IMR-90 (cell line): ENCODE measurements around the gene CAMKMT. TPM values are rescaled to one million over a fixed set of nuclear protein-coding genes. Genes with fewer than 3 reads are reported as not detected.
A peak's percentile ranks its signal among the peaks of the same experiment; 100 is the strongest.

ENCODE experiments used
- ATAC-seq: fragments of 200-7000 bp; cut with Tn5 transposase; 2 replicates; pipeline ENCODE4 v1.9.1; 2020; ENCODE audit warnings: low read depth, mild to moderate bottlenecking, moderate library complexity
- BruUV-seq: library from RNA; stranded (reverse); fragments of 400-500 nt; replicated peaks from 2 replicates; lab custom pipeline; 2021; lab: Mats Ljungman, UMichigan
- CTCF ChIA-PET: fragments of 300-600 bp; formaldehyde crosslinking; extraction: SDS; loops from one replicate; lab custom pipeline; 2021; ENCODE audit warnings: antibody characterized with exemption; lab: Yijun Ruan, JAX
- POLR2A ChIA-PET: fragments of 300-600 bp; sonication (Branson Sonifier 250); formaldehyde crosslinking; loops from one replicate; lab custom pipeline; 2022; ENCODE audit warnings: antibody characterized with exemption; ENCODE audit not compliant: unreplicated experiment; lab: Charles Lee
- DNase-seq: peaks from one replicate; pipeline ENCODE4 v3.0.0; 2013
- H2AFZ ChIP-seq: replicated peaks from 2 replicates; pipeline ENCODE3; 2013; ENCODE audit warnings: low read length, mild to moderate bottlenecking; ENCODE audit not compliant: poor library complexity
- H2AK5ac ChIP-seq: 2 replicates; pipeline ENCODE4 v1.6.1; 2013; ENCODE audit warnings: low read depth, low read length, inconsistent platforms
- H2AK9ac ChIP-seq: replicated peaks from 2 replicates; pipeline ENCODE3; 2013; ENCODE audit warnings: mild to moderate bottlenecking, low read depth, low read length, moderate library complexity; ENCODE audit not compliant: poor library complexity
- H2BK120ac ChIP-seq: 2 replicates; pipeline ENCODE4 v1.6.1; 2013; ENCODE audit warnings: low read depth, low read length, inconsistent platforms
- H2BK15ac ChIP-seq: 3 replicates; pipeline ENCODE4 v1.6.1; 2013; ENCODE audit warnings: low read depth, low read length, inconsistent platforms
- H2BK20ac ChIP-seq: 2 replicates; pipeline ENCODE4 v1.6.1; 2013; ENCODE audit warnings: low read depth, mild to moderate bottlenecking, inconsistent platforms, low read length, moderate library complexity
- H2BK5ac ChIP-seq: 2 replicates; pipeline ENCODE4 v1.6.1; 2013; ENCODE audit warnings: mild to moderate bottlenecking, low read depth, low read length, inconsistent platforms; ENCODE audit not compliant: poor library complexity, severe bottlenecking
- H3K14ac ChIP-seq: replicated peaks from 2 replicates; pipeline ENCODE4 v1.6.1; 2013; ENCODE audit warnings: low read depth, low read length, inconsistent platforms
- H3K18ac ChIP-seq: 2 replicates; pipeline ENCODE4 v1.6.1; 2013; ENCODE audit warnings: low read depth, low read length, control low read depth
- H3K23ac ChIP-seq: 2 replicates; pipeline ENCODE4 v1.6.1; 2013; ENCODE audit warnings: low read depth, low read length, inconsistent platforms
- H3K27ac ChIP-seq: 2 replicates; pipeline ENCODE4 v1.5.1; 2013; ENCODE audit warnings: mild to moderate bottlenecking, control low read depth, low read length; ENCODE audit not compliant: insufficient read depth
- H3K27me3 ChIP-seq: 2 replicates; pipeline ENCODE4 v1.6.1; 2013; ENCODE audit warnings: low read length; ENCODE audit not compliant: control insufficient read depth, insufficient read depth
- H3K36me3 ChIP-seq: 2 replicates; pipeline ENCODE4 v1.6.1; 2013; ENCODE audit warnings: low read length, mixed read lengths; ENCODE audit not compliant: control insufficient read depth, insufficient read depth
- H3K4ac ChIP-seq: 2 replicates; pipeline ENCODE4 v1.6.1; 2013; ENCODE audit warnings: low read depth, low read length, inconsistent platforms
- H3K4me1 ChIP-seq: 2 replicates; pipeline ENCODE4 v1.6.1; 2013; ENCODE audit warnings: low read length, mixed read lengths; ENCODE audit not compliant: control insufficient read depth, insufficient read depth
- H3K4me2 ChIP-seq: 2 replicates; pipeline ENCODE4 v1.6.1; 2013; ENCODE audit warnings: low read depth, mild to moderate bottlenecking, control low read depth, low read length, moderate library complexity
- H3K4me3 ChIP-seq: 2 replicates; pipeline ENCODE4 v1.5.1; 2013; ENCODE audit warnings: low read depth, mild to moderate bottlenecking, control low read depth, low read length, moderate library complexity; ENCODE audit not compliant: insufficient read depth
- H3K56ac ChIP-seq: 2 replicates; pipeline ENCODE4 v1.6.1; 2013; ENCODE audit warnings: low read length, inconsistent platforms; ENCODE audit not compliant: insufficient read depth; ENCODE audit errors: extremely low read depth
- H3K79me1 ChIP-seq, 2 experiments: 2 replicates each; pipeline ENCODE4 v1.6.1; 2013; ENCODE audit warnings: low read length in 2 of 2, inconsistent platforms in 1 of 2, low read depth in 1 of 2
- H3K9ac ChIP-seq: 2 replicates; pipeline ENCODE4 v1.6.1; 2013; ENCODE audit warnings: low read depth, low read length, control low read depth
- H3K9me1 ChIP-seq: 2 replicates; pipeline ENCODE4 v1.6.1; 2013; ENCODE audit warnings: low read length, inconsistent platforms; ENCODE audit not compliant: insufficient read depth
- H3K9me3 ChIP-seq: 2 replicates; pipeline ENCODE4 v1.6.1; 2013; ENCODE audit warnings: low read length; ENCODE audit not compliant: control insufficient read depth, insufficient read depth
- H4K20me1 ChIP-seq: 2 replicates; pipeline ENCODE4 v1.6.1; 2013; ENCODE audit warnings: low read length, inconsistent platforms; ENCODE audit not compliant: insufficient read depth
- H4K5ac ChIP-seq: 2 replicates; pipeline ENCODE4 v1.6.1; 2013; ENCODE audit warnings: mild to moderate bottlenecking, low read depth, low read length, control low read depth
- H4K8ac ChIP-seq, 2 experiments: 2 replicates each; pipeline ENCODE4 v1.6.1; 2013; ENCODE audit warnings: low read depth in 2 of 2, low read length in 2 of 2, control low read depth in 1 of 2, inconsistent platforms in 1 of 2
- H4K91ac ChIP-seq: 2 replicates; pipeline ENCODE4 v1.6.1; 2013; ENCODE audit warnings: low read depth, low read length, inconsistent platforms; ENCODE audit not compliant: insufficient read depth
- BHLHE40 ChIP-seq: fragments of 150-350 bp; IDR thresholded peaks from 2 replicates; pipeline ENCODE4 v1.6.1; 2016; ENCODE audit warnings: mild to moderate bottlenecking, low read depth, low read length
- CEBPB ChIP-seq: IDR thresholded peaks from 2 replicates; pipeline ENCODE4 v1.6.1; 2012; ENCODE audit warnings: low read depth, low read length, improper control_type of control experiment
- CHD1 ChIP-seq: IDR thresholded peaks from 2 replicates; pipeline ENCODE4 v1.6.1; 2012; ENCODE audit warnings: low read depth, low read length, improper control_type of control experiment
- ELK1 ChIP-seq: fragments of 150-350 bp; IDR thresholded peaks from 2 replicates; pipeline ENCODE4 v1.6.1; 2016; ENCODE audit warnings: low read depth, mild to moderate bottlenecking, low read length, moderate library complexity, borderline replicate concordance
- FOS ChIP-seq: fragments of 150-350 bp; IDR thresholded peaks from 2 replicates; pipeline ENCODE4 v1.6.1; 2016; ENCODE audit warnings: low read depth, low read length
- MAFK ChIP-seq: IDR thresholded peaks from 2 replicates; pipeline ENCODE4 v1.6.1; 2012; ENCODE audit warnings: low read depth, low read length, improper control_type of control experiment
- MAZ ChIP-seq: IDR thresholded peaks from 2 replicates; pipeline ENCODE4 v1.6.1; 2012; ENCODE audit warnings: low read depth, mild to moderate bottlenecking, low read length, improper control_type of control experiment, moderate library complexity, borderline replicate concordance
- MXI1 ChIP-seq: IDR thresholded peaks from 2 replicates; pipeline ENCODE4 v1.6.1; 2012; ENCODE audit warnings: low read depth, mild to moderate bottlenecking, low read length, moderate library complexity, borderline replicate concordance
- NFE2L2 ChIP-seq: fragments of 150-350 bp; IDR thresholded peaks from 2 replicates; pipeline ENCODE4 v1.6.1; 2016; ENCODE audit warnings: low read depth, mild to moderate bottlenecking, low read length
- POLR2A ChIP-seq: IDR thresholded peaks from 2 replicates; pipeline ENCODE4 v1.6.1; 2012; ENCODE audit warnings: mild to moderate bottlenecking, low read depth, low read length
- RAD21 ChIP-seq: IDR thresholded peaks from 2 replicates; pipeline ENCODE4 v1.6.1; 2012; ENCODE audit warnings: low read length, improper control_type of control experiment
- RCOR1 ChIP-seq: IDR thresholded peaks from 2 replicates; pipeline ENCODE4 v1.6.1; 2012; ENCODE audit warnings: mild to moderate bottlenecking, low read length, improper control_type of control experiment; ENCODE audit not compliant: insufficient replicate concordance
- RFX5 ChIP-seq: IDR thresholded peaks from 2 replicates; pipeline ENCODE4 v1.8.0; 2012; ENCODE audit warnings: low read depth, mild to moderate bottlenecking, low read length, moderate library complexity
- SMC3 ChIP-seq: fragments of 150-350 bp; IDR thresholded peaks from 2 replicates; pipeline ENCODE4 v1.6.1; 2016; ENCODE audit warnings: low read depth, mild to moderate bottlenecking, antibody characterized with exemption, low read length, moderate library complexity
- USF2 ChIP-seq: fragments of 150-350 bp; IDR thresholded peaks from 2 replicates; pipeline ENCODE4 v1.6.1; 2017; ENCODE audit warnings: mild to moderate bottlenecking, antibody characterized with exemption, low read length, low read depth
- WGBS, 2 experiments: methylation state at CpG; one replicate each; pipeline versions ENCODE4 v1.1.5 to v1.1.7; 2013; ENCODE audit warnings: missing lambda C conversion rate in 2 of 2; ENCODE audit not compliant: insufficient read length in 1 of 2; ENCODE audit errors: extremely low coverage in 2 of 2; 5-methylcytosine and 5-hydroxymethylcytosine counted together
- dilution Hi-C: fragments of 300-500 bp; cut with HindIII; formaldehyde crosslinking; loops from one replicate; pipeline ENCODE4 v1.14.3; 2018; ENCODE audit warnings: low sequenced_read_pairs; ENCODE audit not compliant: unreplicated experiment
- in situ Hi-C: fragments of 300-500 bp; cut with MboI; formaldehyde crosslinking; loops from 3 replicates; pipeline ENCODE4 v1.14.3; 2019; ENCODE audit warnings: low sequenced_read_pairs, inconsistent platforms, mixed read lengths
- intact Hi-C: fragments of 100-400 bp; cut with micrococcal nuclease; formaldehyde crosslinking; loops from 2 replicates; pipeline ENCODE4 v1.10.0; 2022
- polyA plus RNA-seq, 3 experiments: library from polyadenylated mRNA; depleted of rRNA; stranded (reverse); fragments of >200 nt; gene quantifications; 2 replicates each; pipeline ENCODE4 v1.2.3, GENCODE V29; 2012; ENCODE audit warnings: low replicate concordance in 1 of 3
- total RNA-seq: library from RNA; depleted of rRNA; stranded (reverse); fragments of >200 nt; gene quantifications from 2 replicates; pipeline ENCODE4 v1.2.3, GENCODE V29; 2012
- TF ChIP-seq, protein P1 (sequence below): conservative IDR thresholded peaks from 2 replicates; pipeline ENCODE4 v1.5.1; 2012; ENCODE audit warnings: mild to moderate bottlenecking, low read depth, low read length, improper control_type of control experiment

CAMKMT gene
- total and polyA plus RNA-seq, 2 of the 4 experiments (the other 2 are of a cell fraction): 4.4 to 6.8 TPM

DNA sequence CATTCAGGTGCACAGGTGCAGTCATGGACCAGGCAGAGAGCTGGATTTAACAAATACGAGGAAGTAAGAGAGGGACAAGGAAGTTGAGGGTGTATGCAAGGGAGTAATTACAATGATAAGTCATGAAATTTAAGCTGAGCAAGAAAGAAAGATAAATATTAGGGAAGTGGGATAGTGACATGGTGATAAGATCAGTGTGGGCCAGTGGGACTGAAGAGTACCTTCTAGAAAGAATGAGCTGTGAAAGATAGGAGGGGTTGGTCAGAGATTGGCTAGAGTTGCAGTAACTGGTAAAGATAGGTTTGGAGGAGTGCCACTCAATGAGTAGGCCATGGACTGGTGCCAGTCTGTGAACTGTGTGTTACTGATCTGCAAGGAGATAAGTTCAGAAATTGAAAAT lies 378.9 kb downstream of the CAMKMT start:
- Histone ChIP-seq H4K8ac (no peak overlapping the region), H2AK5ac (no peak overlapping the region), H3K18ac (no peak overlapping the region), H3K23ac (no peak overlapping the region), H3K4ac (no peak overlapping the region), H3K4me2 (no peak overlapping the region), H2BK20ac (no peak overlapping the region), H3K56ac (no peak overlapping the region), H4K20me1 (no peaks in the 10 kb centered on the region), H3K9ac (no peak overlapping the region), H2BK5ac (no peak overlapping the region), H2BK15ac (no peak overlapping the region), H3K79me1 (no peaks in the 10 kb centered on the region), H3K9me1 (no peaks in the 10 kb centered on the region), H3K14ac (no peak overlapping the region), H3K36me3 (no peaks in the 10 kb centered on the region), H3K4me3 (no peak overlapping the region), H4K91ac (no peak overlapping the region), H3K9me3 (0 out of 2 replicates have a peak, but pooled peaks cover 2% of the 10 kb centered on the region), H3K27ac (no peak overlapping the region), H2AFZ (no peak overlapping the region), H3K27me3 (peaks cover 2% of the 10 kb centered on the region; the same call in 1 of the 2 replicates), H2BK120ac (no peak overlapping the region), H3K4me1 (no peaks in the 10 kb centered on the region), H4K5ac (no peak overlapping the region), H2AK9ac (no peak overlapping the region)
- intact Hi-C loops: no loop called here
- in situ Hi-C loops: no loop called here
- 20% methylated on average over 1 of the region's 1 CpG; no CpG with 5 or more reads in 1 of the 2 experiments for WGBS, 2 experiments
- TF ChIP-seq MAZ (no peak), MAFK (no peak), MXI1 (no peak), CHD1 (no peak), USF2 (no peak), NFE2L2 (no peak), SMC3 (no peak), RFX5 (no peak), FOS (no peak), RCOR1 (no peak), RAD21 (no peak), POLR2A (no peak), BHLHE40 (no peak), ELK1 (no peak), CEBPB (no peak)
- TF ChIP-seq, protein P1, sequence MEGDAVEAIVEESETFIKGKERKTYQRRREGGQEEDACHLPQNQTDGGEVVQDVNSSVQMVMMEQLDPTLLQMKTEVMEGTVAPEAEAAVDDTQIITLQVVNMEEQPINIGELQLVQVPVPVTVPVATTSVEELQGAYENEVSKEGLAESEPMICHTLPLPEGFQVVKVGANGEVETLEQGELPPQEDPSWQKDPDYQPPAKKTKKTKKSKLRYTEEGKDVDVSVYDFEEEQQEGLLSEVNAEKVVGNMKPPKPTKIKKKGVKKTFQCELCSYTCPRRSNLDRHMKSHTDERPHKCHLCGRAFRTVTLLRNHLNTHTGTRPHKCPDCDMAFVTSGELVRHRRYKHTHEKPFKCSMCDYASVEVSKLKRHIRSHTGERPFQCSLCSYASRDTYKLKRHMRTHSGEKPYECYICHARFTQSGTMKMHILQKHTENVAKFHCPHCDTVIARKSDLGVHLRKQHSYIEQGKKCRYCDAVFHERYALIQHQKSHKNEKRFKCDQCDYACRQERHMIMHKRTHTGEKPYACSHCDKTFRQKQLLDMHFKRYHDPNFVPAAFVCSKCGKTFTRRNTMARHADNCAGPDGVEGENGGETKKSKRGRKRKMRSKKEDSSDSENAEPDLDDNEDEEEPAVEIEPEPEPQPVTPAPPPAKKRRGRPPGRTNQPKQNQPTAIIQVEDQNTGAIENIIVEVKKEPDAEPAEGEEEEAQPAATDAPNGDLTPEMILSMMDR: no peak
- DNase-seq (peak; percentile 12), ATAC-seq (peak; percentile 29; the same call in 1 of the 2 replicates)
- ChIA-PET POLR2A (no interaction called here), CTCF (no interaction called here)
- dilution Hi-C loops: no loop called here
- no TSS peak for BruUV-seq
